HCT116 (cell line): ENCODE results near the gene TLR8. TPM values are rescaled to one million over a fixed set of nuclear protein-coding genes. Genes with fewer than 3 reads are reported as not detected.

ENCODE experiments used
- ATAC-seq: fragments of 200-7000 bp; cut with Tn5 transposase; 2 replicates; pipeline ENCODE4 v1.9.1; 2020; ENCODE audit warnings: mild to moderate bottlenecking, moderate library complexity
- BruUV-seq: library from RNA; stranded (reverse); fragments of 400-500 nt; replicated peaks from 2 replicates; lab custom pipeline; 2021; lab: Mats Ljungman, UMichigan
- CTCF ChIA-PET: fragments of 300-600 bp; sonication (Branson Sonifier 250); formaldehyde crosslinking; loops from one replicate; lab custom pipeline; 2021; ENCODE audit warnings: antibody characterized with exemption; lab: Charles Lee
- POLR2A ChIA-PET: fragments of 300-600, 350-600 bp; sonication (Branson Sonifier 250); formaldehyde crosslinking; loops from one replicate; lab custom pipeline; 2021; ENCODE audit warnings: antibody characterized with exemption; lab: Charles Lee
- RAD21 ChIA-PET, 2 experiments: fragments of 300-600 bp; sonication (Branson Sonifier 250); formaldehyde crosslinking; loops; one replicate each; lab custom pipeline; 2023; ENCODE audit warnings: low total read pairs in 2 of 2; ENCODE audit not compliant: uncharacterized antibody in 2 of 2, unreplicated experiment in 2 of 2, low non-redundant PET in 1 of 2; lab: Charles Lee
- DNase-seq: peaks from one replicate; pipeline ENCODE4 v3.0.0-alpha.2; 2010; ENCODE audit warnings: low read depth, low spot score
- H2AFZ ChIP-seq: fragments of 200-600 bp; shearing (Covaris generic), sonication (generic); 2 replicates; pipeline ENCODE4 v1.6.1; 2017; ENCODE audit warnings: low read depth, mixed run types, mixed read lengths, antibody characterized with exemption, low read length; ENCODE audit not compliant: poor library complexity, severe bottlenecking
- H3K27ac ChIP-seq: 2 replicates; pipeline ENCODE4 v1.5.1; 2012; ENCODE audit warnings: low read depth, low read length
- H3K27me3 ChIP-seq: fragments of 200-600 bp; sonication (generic); 2 replicates; pipeline ENCODE4 v1.6.1; 2016; ENCODE audit warnings: mixed run types, low read length, mixed read lengths; ENCODE audit not compliant: insufficient read depth
- H3K36me3 ChIP-seq, 2 experiments: fragments of 200-500 bp in 1 of 2; fragments of 200-600 bp in 1 of 2; sonication (Bioruptor generic) in 1 of 2; sonication (generic) in 1 of 2; 2 replicates each; pipeline versions ENCODE4 v1.5.1 to v1.6.1; 2014 to 2016; ENCODE audit warnings: low read length in 2 of 2, inconsistent platforms in 1 of 2, mixed read lengths in 1 of 2, mixed run types in 1 of 2; ENCODE audit not compliant: insufficient read depth in 2 of 2, control insufficient read depth in 1 of 2
- H3K4me1 ChIP-seq, 2 experiments: fragments of 200-600 bp in 1 of 2; sonication (generic) in 1 of 2; 2 replicates each; pipeline versions ENCODE4 v1.5.1 to v1.6.1; 2012 to 2017; ENCODE audit warnings: low read length in 2 of 2, inconsistent platforms in 1 of 2, mild to moderate bottlenecking in 1 of 2, mixed read lengths in 1 of 2, mixed run types in 1 of 2, moderate library complexity in 1 of 2; ENCODE audit not compliant: insufficient read depth in 2 of 2, control insufficient read depth in 1 of 2
- H3K4me2 ChIP-seq: fragments of 200-600 bp; sonication (generic); 2 replicates; pipeline ENCODE4 v1.6.1; 2017; ENCODE audit warnings: mixed run types, low read length, mixed read lengths
- H3K4me3 ChIP-seq, 2 experiments: fragments of 200-600 bp in 1 of 2; sonication (generic) in 1 of 2; replicated peaks in 1 of 2; 2 replicates each; pipeline ENCODE4 v1.5.1; 2011 to 2016; ENCODE audit warnings: low read length in 2 of 2, control low read depth in 1 of 2, low read depth in 1 of 2, mild to moderate bottlenecking in 1 of 2, mixed read lengths in 1 of 2, mixed run types in 1 of 2
- H3K79me2 ChIP-seq: fragments of 200-600 bp; sonication (generic); 2 replicates; pipeline ENCODE4 v1.6.1; 2017; ENCODE audit warnings: mild to moderate bottlenecking, mixed run types, low read length, moderate library complexity, mixed read lengths; ENCODE audit not compliant: insufficient read depth
- H3K9ac ChIP-seq: fragments of 200-600 bp; sonication (generic); 2 replicates; pipeline ENCODE4 v1.6.1; 2016; ENCODE audit warnings: low read length, mixed read lengths
- H3K9me2 ChIP-seq: fragments of 200-600 bp; sonication (generic), shearing (Covaris generic); 2 replicates; pipeline ENCODE4 v1.6.1; 2017; ENCODE audit warnings: mixed run types, mild to moderate bottlenecking, moderate library complexity; ENCODE audit not compliant: insufficient read depth
- H3K9me3 ChIP-seq, 2 experiments: fragments of 200-500 bp in 1 of 2; fragments of 200-600 bp in 1 of 2; sonication (Bioruptor generic) in 1 of 2; sonication (generic) in 1 of 2; 2 replicates each; pipeline ENCODE4 v1.6.1; 2014 to 2017; ENCODE audit warnings: low read length in 2 of 2, mixed read lengths in 2 of 2, inconsistent platforms in 1 of 2, low read depth in 1 of 2, mild to moderate bottlenecking in 1 of 2, mixed run types in 1 of 2, moderate library complexity in 1 of 2; ENCODE audit not compliant: control insufficient read depth in 1 of 2, insufficient read depth in 1 of 2
- H4K20me1 ChIP-seq: fragments of 200-600 bp; sonication (generic), shearing (Covaris generic); 2 replicates; pipeline ENCODE4 v1.6.1; 2017; ENCODE audit warnings: mixed run types, mild to moderate bottlenecking, moderate library complexity; ENCODE audit not compliant: insufficient read depth
- CBX3 ChIP-seq: IDR thresholded peaks from 2 replicates; pipeline ENCODE4 v1.6.1; 2012; ENCODE audit warnings: low read depth
- CEBPB ChIP-seq: IDR thresholded peaks from 2 replicates; pipeline ENCODE4 v1.6.1; 2012; ENCODE audit warnings: low read depth
- EZH2 ChIP-seq: fragments of 200-600 bp; sonication (generic); IDR thresholded peaks from 2 replicates; pipeline ENCODE4 v1.6.1; 2017; ENCODE audit warnings: antibody characterized with exemption, mixed run types
- EZH2phosphoT487 ChIP-seq: fragments of 200-600 bp; IDR thresholded peaks from 2 replicates; pipeline ENCODE4 v1.6.1; 2018; ENCODE audit warnings: antibody characterized with exemption, borderline replicate concordance
- FOSL1 ChIP-seq: IDR thresholded peaks from 2 replicates; pipeline ENCODE4 v1.6.1; 2012; ENCODE audit warnings: low read depth
- JUND ChIP-seq: IDR thresholded peaks from 2 replicates; pipeline ENCODE4 v1.6.1; 2012
- POLR2AphosphoS5 ChIP-seq: IDR thresholded peaks from 2 replicates; pipeline ENCODE4 v1.6.1; 2011; ENCODE audit warnings: mild to moderate bottlenecking, low read depth, low read length, moderate library complexity
- RAD21 ChIP-seq: IDR thresholded peaks from 2 replicates; pipeline ENCODE4 v1.6.1; 2012; ENCODE audit warnings: low read depth, mild to moderate bottlenecking
- REST ChIP-seq: IDR thresholded peaks from 2 replicates; pipeline ENCODE4 v1.6.1; 2012; ENCODE audit warnings: low read depth
- SIN3A ChIP-seq: IDR thresholded peaks from 2 replicates; pipeline ENCODE4 v1.6.1; 2012; ENCODE audit warnings: low read depth
- SP1 ChIP-seq: IDR thresholded peaks from 2 replicates; pipeline ENCODE4 v1.6.1; 2012; ENCODE audit warnings: low read depth
- SRF ChIP-seq: IDR thresholded peaks from 2 replicates; pipeline ENCODE4 v1.6.1; 2012; ENCODE audit warnings: low read depth
- TCF7L2 ChIP-seq: IDR thresholded peaks from 2 replicates; pipeline ENCODE4 v1.7.0; 2011; ENCODE audit warnings: borderline replicate concordance, inconsistent platforms; ENCODE audit not compliant: insufficient read depth, insufficient read length; ENCODE audit errors: extremely low read depth
- ZFX ChIP-seq: fragments of 450-650 bp; IDR thresholded peaks from 2 replicates; pipeline ENCODE4 v1.6.1; 2017
- ZNF274 ChIP-seq: fragments of 200-500 bp; sonication (Bioruptor generic); IDR thresholded peaks from 2 replicates; pipeline ENCODE4 v1.6.1; 2014; ENCODE audit warnings: mild to moderate bottlenecking, low read depth, low read length, inconsistent platforms
- intact Hi-C: fragments of 100-400 bp; cut with micrococcal nuclease; formaldehyde crosslinking; loops from 2 replicates; pipeline ENCODE4 v1.10.0; 2022
- total RNA-seq: library from RNA; stranded (reverse); gene quantifications from one replicate; pipeline ENCODE4 v1.2.1, GENCODE V29; 2021; ENCODE audit not compliant: unreplicated experiment
- TF ChIP-seq, protein P1 (sequence below), 3 experiments: fragments of 200-600 bp in 1 of 3; sonication (generic) in 1 of 3; IDR thresholded peaks in 2 of 3; conservative IDR thresholded peaks in 1 of 3; 2 replicates each; pipeline ENCODE4 v1.5.1; 2012 to 2017; ENCODE audit warnings: low read depth in 2 of 3, low read length in 2 of 3, antibody characterized with exemption in 1 of 3, borderline replicate concordance in 1 of 3, control low read depth in 1 of 3, mild to moderate bottlenecking in 1 of 3, mixed read lengths in 1 of 3, mixed run types in 1 of 3, moderate library complexity in 1 of 3; ENCODE audit not compliant: insufficient read depth in 1 of 3
- TF ChIP-seq, protein P2 (sequence below): IDR thresholded peaks from 2 replicates; pipeline ENCODE4 v1.6.1; 2012

Gene TLR8
- total RNA-seq, 1 experiment from 2014 or later: not detected

GRCh38 chrX:12958059-12958458, 51.6 kb downstream of the TLR8 start:
- POLR2A ChIA-PET: no interaction called here
- DNase-seq (no peak), ATAC-seq (no peak)
- RAD21 ChIA-PET: no interaction called here
- Histone ChIP-seq H3K4me1 (peaks cover 14 to 18% of the 10 kb centered on the region in 2 experiments), H3K27me3 (no peaks in the 10 kb centered on the region), H2AFZ (no peak overlapping the region), H3K79me2 (no peaks in the 10 kb centered on the region), H4K20me1 (no peaks in the 10 kb centered on the region), H3K27ac (no peak overlapping the region), H3K9me3 (no peaks in the 10 kb centered on the region), H3K36me3 (no peaks in the 10 kb centered on the region), H3K9me2 (no peaks in the 10 kb centered on the region), H3K4me2 (no peak overlapping the region), H3K9ac (no peak overlapping the region), H3K4me3 (no peak overlapping the region)
- CTCF ChIA-PET: no interaction called here
- TF ChIP-seq EZH2 (no peak), SP1 (no peak), TCF7L2 (no peak), SIN3A (no peak), FOSL1 (no peak), ZFX (no peak), SRF (no peak), CEBPB (no peak), ZNF274 (no peak), RAD21 (no peak), EZH2phosphoT487 (no peak)
- BruUV-seq: no TSS peak
- intact Hi-C loops: loop anchor here (10.0 kb wide), 1 partner anchor 1077 kb away; no protein-coding TSS in a partner anchor

GRCh38 chrX:12958461-12958860, 52.0 kb downstream of the TLR8 start:
- Histone ChIP-seq H3K9me3 (no peaks in the 10 kb centered on the region), H3K4me3 (no peak overlapping the region), H3K4me2 (no peak overlapping the region), H3K79me2 (no peaks in the 10 kb centered on the region), H3K27me3 (no peaks in the 10 kb centered on the region), H3K4me1 (peaks cover 14 to 18% of the 10 kb centered on the region in 2 experiments), H4K20me1 (no peaks in the 10 kb centered on the region), H3K9me2 (no peaks in the 10 kb centered on the region), H2AFZ (no peak overlapping the region), H3K9ac (no peak overlapping the region), H3K27ac (no peak overlapping the region), H3K36me3 (no peaks in the 10 kb centered on the region)
- DNase-seq (no peak), ATAC-seq (no peak)
- CTCF ChIA-PET: no interaction called here
- no TSS peak for BruUV-seq
- intact Hi-C loops: loop anchor here (10.0 kb wide), 1 partner anchor 1076 kb away; no protein-coding TSS in a partner anchor
- POLR2A ChIA-PET: no interaction called here
- RAD21 ChIA-PET: no interaction called here
- TF ChIP-seq, protein P1, sequence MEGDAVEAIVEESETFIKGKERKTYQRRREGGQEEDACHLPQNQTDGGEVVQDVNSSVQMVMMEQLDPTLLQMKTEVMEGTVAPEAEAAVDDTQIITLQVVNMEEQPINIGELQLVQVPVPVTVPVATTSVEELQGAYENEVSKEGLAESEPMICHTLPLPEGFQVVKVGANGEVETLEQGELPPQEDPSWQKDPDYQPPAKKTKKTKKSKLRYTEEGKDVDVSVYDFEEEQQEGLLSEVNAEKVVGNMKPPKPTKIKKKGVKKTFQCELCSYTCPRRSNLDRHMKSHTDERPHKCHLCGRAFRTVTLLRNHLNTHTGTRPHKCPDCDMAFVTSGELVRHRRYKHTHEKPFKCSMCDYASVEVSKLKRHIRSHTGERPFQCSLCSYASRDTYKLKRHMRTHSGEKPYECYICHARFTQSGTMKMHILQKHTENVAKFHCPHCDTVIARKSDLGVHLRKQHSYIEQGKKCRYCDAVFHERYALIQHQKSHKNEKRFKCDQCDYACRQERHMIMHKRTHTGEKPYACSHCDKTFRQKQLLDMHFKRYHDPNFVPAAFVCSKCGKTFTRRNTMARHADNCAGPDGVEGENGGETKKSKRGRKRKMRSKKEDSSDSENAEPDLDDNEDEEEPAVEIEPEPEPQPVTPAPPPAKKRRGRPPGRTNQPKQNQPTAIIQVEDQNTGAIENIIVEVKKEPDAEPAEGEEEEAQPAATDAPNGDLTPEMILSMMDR (IDR thresholded peaks at IDR 0.05 in 2 of 3, conservative IDR thresholded peaks at IDR 0.05 in 1 of 3; ENCODE audit: borderline replicate concordance in 1 of 3, insufficient read depth in 1 of 3, low read depth in 2 of 3, low read length in 2 of 3): no peak
- TF ChIP-seq JUND (no peak), FOSL1 (no peak), ZNF274 (no peak), TCF7L2 (no peak), REST (no peak), SRF (no peak), EZH2phosphoT487 (no peak), POLR2AphosphoS5 (no peak), CBX3 (no peak)
- TF ChIP-seq, protein P2, sequence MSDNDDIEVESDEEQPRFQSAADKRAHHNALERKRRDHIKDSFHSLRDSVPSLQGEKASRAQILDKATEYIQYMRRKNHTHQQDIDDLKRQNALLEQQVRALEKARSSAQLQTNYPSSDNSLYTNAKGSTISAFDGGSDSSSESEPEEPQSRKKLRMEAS: no peak
